GM18502 (cell line): ENCODE data around the gene GCA.

Experiments
- ATAC-seq: cut with Tn5 transposase; IDR thresholded peaks from one replicate; pipeline ENCODE4 v1.9.1; 2021; ENCODE audit warnings: mild to moderate bottlenecking; ENCODE audit not compliant: unreplicated experiment, poor library complexity

GCA gene

DNA sequence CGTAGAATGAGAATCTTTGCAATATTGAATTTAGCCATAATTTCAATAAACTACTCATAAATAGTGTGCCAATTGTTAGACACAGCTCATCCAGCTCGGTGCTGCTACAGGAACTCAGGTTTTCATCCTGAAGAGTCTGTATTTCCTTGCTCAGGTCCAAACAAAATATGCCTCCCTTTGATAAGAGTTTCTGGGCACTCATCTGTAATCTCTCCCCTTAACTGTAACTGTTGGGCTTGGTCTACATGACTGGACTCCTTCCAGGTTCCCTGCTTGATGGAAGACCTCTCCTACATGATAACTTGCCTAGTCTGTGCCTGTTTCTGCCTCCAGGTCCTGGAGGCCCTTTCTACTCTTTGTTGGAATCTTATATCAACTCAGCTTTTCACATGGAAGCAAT lies 57.9 kb downstream of the GCA start:
- ATAC-seq: no peak

DNA sequence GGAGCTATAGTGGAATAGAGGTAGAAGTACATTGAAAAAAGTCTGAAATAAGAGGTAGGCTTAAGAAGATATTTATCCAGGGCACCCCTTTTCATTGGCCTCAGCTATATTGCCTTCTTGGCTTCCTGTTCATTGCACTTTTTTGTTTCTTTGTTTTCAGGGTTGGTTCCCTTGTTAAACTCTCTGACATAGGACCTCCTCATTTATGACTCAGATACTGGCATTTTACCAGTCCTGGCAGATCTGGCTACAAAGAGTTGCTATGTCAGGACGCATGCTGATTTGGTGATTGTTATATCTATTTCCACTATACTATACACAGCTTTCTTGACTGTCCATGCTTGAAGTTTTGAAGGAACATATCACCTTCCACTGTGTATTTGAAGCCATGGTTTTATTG lies 60.0 kb downstream of the GCA start:
- ATAC-seq: no peak
